NCI-H146 (cell line): ENCODE results near the gene ARHGEF4.

Experiments used
- DNase-seq: peaks from one replicate; lab custom pipeline; 2025; lab: John Stamatoyannopoulos, UW

ARHGEF4 gene

GRCh38 chr2:130836501-130837174, at the start of gene ARHGEF4:
Gene ARHGEF4, plus strand, starts transcription at chr2:130836914. Its CDS starts 40 bp downstream, at chr2:130836954.
- peak; percentile 65 for DNase-seq

- DNase-seq: peak; percentile 80
Measured at GRCh38 chr2:130787841-130788240, 48.9 kb upstream of the ARHGEF4 start.

GRCh38 chr2:130790312-130790711, 46.4 kb upstream of the ARHGEF4 start:
- no peak for DNase-seq

- no peak for DNase-seq
Measured at GRCh38 chr2:130790804-130791616, 45.7 kb upstream of the ARHGEF4 start.

- DNase-seq: no peak
Measured at GRCh38 chr2:130791617-130791939, 45.1 kb upstream of the ARHGEF4 start.

GRCh38 chr2:130795431-130795830, 41.3 kb upstream of the ARHGEF4 start:
- DNase-seq: no peak

GRCh38 chr2:130796290-130796689, 40.4 kb upstream of the ARHGEF4 start:
- DNase-seq: no peak

GRCh38 chr2:130797493-130798435, 39.0 kb upstream of the ARHGEF4 start:
- peak; percentile 93 for DNase-seq

GRCh38 chr2:130798472-130799218, 38.1 kb upstream of the ARHGEF4 start:
- DNase-seq: peak; percentile 94

- no peak for DNase-seq
Measured at GRCh38 chr2:130799295-130799694, 37.4 kb upstream of the ARHGEF4 start.

GRCh38 chr2:130805613-130806012, 31.1 kb upstream of the ARHGEF4 start:
- no peak for DNase-seq

GRCh38 chr2:130806370-130806769, 30.3 kb upstream of the ARHGEF4 start:
- no peak for DNase-seq

- no peak for DNase-seq
Measured at GRCh38 chr2:130807659-130808385, 28.9 kb upstream of the ARHGEF4 start.

- DNase-seq: no peak
Measured at GRCh38 chr2:130808482-130809268, 28.0 kb upstream of the ARHGEF4 start.

- DNase-seq: no peak
Measured at GRCh38 chr2:130810490-130810889, 26.2 kb upstream of the ARHGEF4 start.

GRCh38 chr2:130813722-130814121, 23.0 kb upstream of the ARHGEF4 start:
- DNase-seq: no peak

GRCh38 chr2:130814931-130815680, 21.6 kb upstream of the ARHGEF4 start:
- no peak for DNase-seq

- no peak for DNase-seq
Measured at GRCh38 chr2:130818809-130819208, 17.9 kb upstream of the ARHGEF4 start.

GRCh38 chr2:130819226-130819607, 17.5 kb upstream of the ARHGEF4 start:
- no peak for DNase-seq
